K562 (cell line): Measurements from ENCODE around the gene SHB.

Experiments
- ARID2 ChIP-seq: fragments of 450-650 bp; IDR thresholded peaks from 2 replicates; pipeline ENCODE4 v1.6.1; 2017; ENCODE audit warnings: antibody characterized with exemption, mild to moderate bottlenecking
- ATF4 ChIP-seq: fragments of 450-650 bp; formaldehyde crosslinking; IDR thresholded peaks from 2 replicates; pipeline ENCODE4 v1.4.0; 2022; ENCODE audit warnings: mild to moderate bottlenecking, moderate library complexity
- CEBPB ChIP-seq: fragments of 450-650 bp; IDR thresholded peaks from 2 replicates; pipeline ENCODE4 v1.6.1; 2016; ENCODE audit warnings: missing genetic modification characterization, missing compliant biosample characterization
- CTCF ChIP-seq, 3 experiments: IDR thresholded peaks in 2 of 3; conservative IDR thresholded peaks in 1 of 3; 2 replicates each; pipeline ENCODE4 v1.5.1; 2011 to 2012; ENCODE audit warnings: low read length in 3 of 3, mild to moderate bottlenecking in 3 of 3, control low read depth in 2 of 3, improper control_type of control experiment in 1 of 3, inconsistent platforms in 1 of 3, low read depth in 1 of 3, mixed read lengths in 1 of 3, moderate library complexity in 1 of 3; ENCODE audit not compliant: insufficient read depth in 2 of 3
- EP300 ChIP-seq: IDR thresholded peaks from 2 replicates; pipeline ENCODE4 v1.6.1; 2012; ENCODE audit warnings: low read length, improper control_type of control experiment
- ETV5 ChIP-seq: sonication (generic); formaldehyde crosslinking; IDR thresholded peaks from 2 replicates; pipeline ENCODE4 v1.4.0; 2020; ENCODE audit warnings: low read depth, mild to moderate bottlenecking, missing genetic modification reagents
- HNRNPUL1 ChIP-seq: fragments of 200-400 bp; formaldehyde crosslinking; IDR thresholded peaks from 2 replicates; pipeline ENCODE4 v1.6.1; 2017; ENCODE audit warnings: low read length
- MYBL2 ChIP-seq, 2 experiments: fragments of 450-650 bp in 1 of 2; sonication (generic) in 1 of 2; formaldehyde crosslinking in 1 of 2; IDR thresholded peaks; 2 replicates each; pipeline versions ENCODE4 v1.6.1 to v1.8.1; 2017 to 2022; ENCODE audit warnings: borderline replicate concordance in 1 of 2, inconsistent platforms in 1 of 2, low read depth in 1 of 2, mild to moderate bottlenecking in 1 of 2, missing genetic modification reagents in 1 of 2, moderate library complexity in 1 of 2
- NFATC3 ChIP-seq: fragments of 450-650 bp; IDR thresholded peaks from 2 replicates; pipeline ENCODE4 v1.6.1; 2017; ENCODE audit warnings: mild to moderate bottlenecking
- NKRF ChIP-seq: fragments of 450-650 bp; IDR thresholded peaks from 2 replicates; pipeline ENCODE4 v1.6.1; 2016; ENCODE audit warnings: borderline replicate concordance
- TF ChIP-seq, protein P1 (sequence below): sonication (generic); formaldehyde crosslinking; IDR thresholded peaks from 2 replicates; pipeline ENCODE4 v1.8.1; 2022; ENCODE audit warnings: missing genetic modification reagents
- TF ChIP-seq, protein P2 (sequence below): fragments of 450-650 bp; formaldehyde crosslinking; IDR thresholded peaks from 2 replicates; pipeline ENCODE4 v1.4.0; 2020; ENCODE audit warnings: mild to moderate bottlenecking, mixed read lengths

- no peak for TF ChIP-seq NKRF
- TF ChIP-seq, protein P1, sequence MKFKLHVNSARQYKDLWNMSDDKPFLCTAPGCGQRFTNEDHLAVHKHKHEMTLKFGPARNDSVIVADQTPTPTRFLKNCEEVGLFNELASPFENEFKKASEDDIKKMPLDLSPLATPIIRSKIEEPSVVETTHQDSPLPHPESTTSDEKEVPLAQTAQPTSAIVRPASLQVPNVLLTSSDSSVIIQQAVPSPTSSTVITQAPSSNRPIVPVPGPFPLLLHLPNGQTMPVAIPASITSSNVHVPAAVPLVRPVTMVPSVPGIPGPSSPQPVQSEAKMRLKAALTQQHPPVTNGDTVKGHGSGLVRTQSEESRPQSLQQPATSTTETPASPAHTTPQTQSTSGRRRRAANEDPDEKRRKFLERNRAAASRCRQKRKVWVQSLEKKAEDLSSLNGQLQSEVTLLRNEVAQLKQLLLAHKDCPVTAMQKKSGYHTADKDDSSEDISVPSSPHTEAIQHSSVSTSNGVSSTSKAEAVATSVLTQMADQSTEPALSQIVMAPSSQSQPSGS (CRISPR knock-in tag): no peak
- TF ChIP-seq, protein P2, sequence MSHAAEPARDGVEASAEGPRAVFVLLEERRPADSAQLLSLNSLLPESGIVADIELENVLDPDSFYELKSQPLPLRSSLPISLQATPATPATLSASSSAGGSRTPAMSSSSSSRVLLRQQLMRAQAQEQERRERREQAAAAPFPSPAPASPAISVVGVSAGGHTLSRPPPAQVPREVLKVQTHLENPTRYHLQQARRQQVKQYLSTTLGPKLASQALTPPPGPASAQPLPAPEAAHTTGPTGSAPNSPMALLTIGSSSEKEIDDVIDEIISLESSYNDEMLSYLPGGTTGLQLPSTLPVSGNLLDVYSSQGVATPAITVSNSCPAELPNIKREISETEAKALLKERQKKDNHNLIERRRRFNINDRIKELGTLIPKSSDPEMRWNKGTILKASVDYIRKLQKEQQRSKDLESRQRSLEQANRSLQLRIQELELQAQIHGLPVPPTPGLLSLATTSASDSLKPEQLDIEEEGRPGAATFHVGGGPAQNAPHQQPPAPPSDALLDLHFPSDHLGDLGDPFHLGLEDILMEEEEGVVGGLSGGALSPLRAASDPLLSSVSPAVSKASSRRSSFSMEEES (CRISPR knock-in tag): no peak
- no peak for TF ChIP-seq CTCF (IDR thresholded peaks at IDR 0.05 in 2 of 3, conservative IDR thresholded peaks at IDR 0.05 in 1 of 3; ENCODE audit: insufficient read depth in 2 of 3, low read depth in 1 of 3, low read length in 3 of 3)
- TF ChIP-seq MYBL2 (IDR thresholded peaks at IDR 0.05; ENCODE audit: low read depth): no peak
- TF ChIP-seq MYBL2 (CRISPR knock-in tag; IDR thresholded peaks at IDR 0.05; ENCODE audit: borderline replicate concordance): no peak
- TF ChIP-seq NFATC3: no peak
- TF ChIP-seq CEBPB: no peak
- TF ChIP-seq ETV5 (CRISPR knock-in tag): no peak
- no peak for TF ChIP-seq ARID2
- TF ChIP-seq HNRNPUL1: no peak
- TF ChIP-seq ATF4 (CRISPR knock-in tag): no peak
- no peak for TF ChIP-seq EP300
Measured at GRCh38 chr9:38064842-38065368, 4.1 kb downstream of the SHB start.
